Central memory CD4-positive, alpha-beta T cell (primary cell): ENCODE data around the gene USP7.
"Not testable (repeated sequence)": the region's sequence is repeated elsewhere in the genome, so short reads cannot be mapped to it uniquely, and the experiment has no call there.

Experiments
- DNase-seq: peaks from one replicate; pipeline ENCODE4 v3.0.0; 2022

USP7 gene

GRCh38 chr16:8972843-8973586 lies 9.3 kb upstream of the USP7 start:
- DNase-seq, result no peak

GRCh38 chr16:8971416-8971815 lies 7.7 kb upstream of the USP7 start:
- DNase-seq, result no peak

GRCh38 chr16:8969202-8969897 lies 5.6 kb upstream of the USP7 start:
- DNase-seq, result not testable (repeated sequence)

GRCh38 chr16:8968054-8968453 lies 4.3 kb upstream of the USP7 start:
- not testable (repeated sequence) for DNase-seq

- no peak for DNase-seq
These were observed 3.6 kb upstream of the USP7 start for GRCh38 chr16:8967132-8967821.

GRCh38 chr16:8966817-8967131 lies 3.1 kb upstream of the USP7 start:
- DNase-seq, result no peak

GRCh38 chr16:8964462-8964861 lies 756 bp upstream of the USP7 start:
- DNase-seq, result no peak

- peak; percentile 10 for DNase-seq
These were observed 491 bp downstream of the USP7 start for GRCh38 chr16:8963010-8963820.

GRCh38 chr16:8962393-8963009 lies 1.2 kb downstream of the USP7 start:
- peak; percentile 75 for DNase-seq

- DNase-seq, result no peak
These were observed 1.8 kb downstream of the USP7 start for GRCh38 chr16:8961811-8962390.

GRCh38 chr16:8960788-8961109 lies 3.0 kb downstream of the USP7 start:
- no peak for DNase-seq

GRCh38 chr16:8959921-8960787 lies 3.6 kb downstream of the USP7 start:
- DNase-seq, result peak; percentile 39

- DNase-seq, result peak; percentile 25
These were observed 5.2 kb downstream of the USP7 start for GRCh38 chr16:8958344-8959167.

GRCh38 chr16:8957509-8958157 lies 6.1 kb downstream of the USP7 start:
- no peak for DNase-seq

GRCh38 chr16:8957063-8957397 lies 6.7 kb downstream of the USP7 start:
- no peak for DNase-seq

GRCh38 chr16:8956265-8957062 lies 7.2 kb downstream of the USP7 start:
- DNase-seq, result no peak

- DNase-seq, result no peak
These were observed 7.9 kb downstream of the USP7 start for GRCh38 chr16:8955828-8956227.

GRCh38 chr16:8953064-8953463 lies 10.6 kb downstream of the USP7 start:
- DNase-seq, result no peak

GRCh38 chr16:8952281-8952751 lies 11.4 kb downstream of the USP7 start:
- DNase-seq, result no peak
